ENCODE measurements around the gene PLCB1.

The PLCB1 gene

GRCh38 chr20:8507231-8507630 lies 375.2 kb downstream of the PLCB1 start:
- no peaks in the 10 kb centered on the region for H3K36me3 ChIP-seq
- intact Hi-C loops (cut with DNase I; ENCODE audit: low total_unique reads): no loop called here
- no peak for TF ChIP-seq CTCF (IDR thresholded peaks at IDR 0.05)
- no peak overlapping the region for H3K4me3 ChIP-seq
- H3K4me1 ChIP-seq: no peaks in the 10 kb centered on the region
- no peak for DNase-seq
- H3K27ac ChIP-seq: no peak overlapping the region
- no peaks in the 10 kb centered on the region for H3K27me3 ChIP-seq
- H3K9me3 ChIP-seq: no peaks in the 10 kb centered on the region

- no peaks in the 10 kb centered on the region for H3K36me3 ChIP-seq
- intact Hi-C loops (cut with DNase I; ENCODE audit: low total_unique reads): no loop called here
Observed at GRCh38 chr20:8509809-8510208, 377.7 kb downstream of the PLCB1 start.

GRCh38 chr20:8510808-8511207 lies 378.7 kb downstream of the PLCB1 start:
- no peak overlapping the region for H3K4me3 ChIP-seq
- H3K27me3 ChIP-seq: no peaks in the 10 kb centered on the region
- H3K4me1 ChIP-seq: no peaks in the 10 kb centered on the region
- no peaks in the 10 kb centered on the region for H3K36me3 ChIP-seq
- intact Hi-C loops (cut with DNase I; ENCODE audit: low total_unique reads): no loop called here
- TF ChIP-seq CTCF (IDR thresholded peaks at IDR 0.05): no peak
- no peaks in the 10 kb centered on the region for H3K9me3 ChIP-seq
- DNase-seq: no peak
- no peak overlapping the region for H3K27ac ChIP-seq

More at GRCh38 chr20:8509809-8510208, 377.7 kb downstream of the PLCB1 start:
- no peak overlapping the region for H3K4me3 ChIP-seq
- H3K27me3 ChIP-seq: no peaks in the 10 kb centered on the region
- no peak overlapping the region for H3K27ac ChIP-seq
- H3K9me3 ChIP-seq: no peaks in the 10 kb centered on the region
- TF ChIP-seq CTCF (IDR thresholded peaks at IDR 0.05): no peak
- no peaks in the 10 kb centered on the region for H3K4me1 ChIP-seq
- DNase-seq: no peak

GRCh38 chr20:8512003-8512402 lies 379.9 kb downstream of the PLCB1 start:
- intact Hi-C loops (cut with DNase I; ENCODE audit: low total_unique reads): no loop called here

GRCh38 chr20:8515810-8516435 lies 383.9 kb downstream of the PLCB1 start:
- H3K27me3 ChIP-seq: no peaks in the 10 kb centered on the region
- no peak for TF ChIP-seq CTCF (IDR thresholded peaks at IDR 0.05)
- H3K36me3 ChIP-seq: no peaks in the 10 kb centered on the region
- DNase-seq: no peak
- H3K27ac ChIP-seq: no peak overlapping the region
- H3K4me1 ChIP-seq: no peaks in the 10 kb centered on the region
- H3K4me3 ChIP-seq: no peak overlapping the region
- H3K9me3 ChIP-seq: no peaks in the 10 kb centered on the region
- intact Hi-C loops (cut with DNase I; ENCODE audit: low total_unique reads): no loop called here

More at GRCh38 chr20:8512003-8512402, 379.9 kb downstream of the PLCB1 start:
- no peaks in the 10 kb centered on the region for H3K27me3 ChIP-seq
- no peaks in the 10 kb centered on the region for H3K36me3 ChIP-seq
- DNase-seq: no peak
- H3K9me3 ChIP-seq: no peaks in the 10 kb centered on the region
- no peak overlapping the region for H3K27ac ChIP-seq
- TF ChIP-seq CTCF (IDR thresholded peaks at IDR 0.05): no peak
- H3K4me3 ChIP-seq: no peak overlapping the region
- H3K4me1 ChIP-seq: no peaks in the 10 kb centered on the region

- Histone ChIP-seq H3K27me3 (no peaks in the 10 kb centered on the region), H3K36me3 (no peaks in the 10 kb centered on the region), H3K4me1 (no peaks in the 10 kb centered on the region), H3K4me3 (no peak overlapping the region), H3K27ac (no peak overlapping the region), H3K9me3 (no peaks in the 10 kb centered on the region)
- intact Hi-C loops (cut with DNase I; ENCODE audit: low total_unique reads): no loop called here
- DNase-seq: no peak
- TF ChIP-seq CTCF (IDR thresholded peaks at IDR 0.05): no peak
Observed at GRCh38 chr20:8518878-8519277, 386.8 kb downstream of the PLCB1 start.
